CD4-positive, alpha-beta T cell treated with Interleukin-6 at 100 ng/mL for 8 hours (primary cell): Measurements from ENCODE around the gene TRPM2.
A peak's percentile ranks its signal among the peaks of the same experiment; 100 is the strongest.

Source experiments
- DNase-seq: peaks from one replicate; pipeline ENCODE4 v3.0.0-alpha.2; 2020; ENCODE audit warnings: mixed read lengths, low spot score

TRPM2 gene

GRCh38 chr21:44463724-44464123, 110.3 kb downstream of the TRPM2 start:
- DNase-seq = no peak

DNA sequence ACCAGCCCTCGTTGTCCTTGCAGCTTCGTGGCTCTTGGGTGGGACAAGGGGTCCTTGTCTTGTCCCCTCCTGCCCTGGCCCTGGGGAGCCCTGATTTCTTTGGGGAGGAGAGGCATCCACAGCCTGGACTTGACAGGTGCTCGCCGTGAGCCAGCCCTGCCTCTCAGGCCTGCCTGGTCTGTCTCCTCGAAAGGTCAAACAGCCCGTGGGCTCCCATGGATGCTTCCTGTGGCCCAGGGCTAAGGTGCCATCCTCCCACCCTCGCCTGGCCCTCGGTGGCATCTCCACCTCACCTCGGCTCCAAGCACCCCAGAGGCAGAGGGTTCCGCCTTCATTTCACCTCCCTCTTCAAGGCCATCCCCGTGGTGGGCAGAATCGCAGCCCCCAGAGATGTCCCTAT, 110.9 kb downstream of the TRPM2 start:
- no peak for DNase-seq

DNA sequence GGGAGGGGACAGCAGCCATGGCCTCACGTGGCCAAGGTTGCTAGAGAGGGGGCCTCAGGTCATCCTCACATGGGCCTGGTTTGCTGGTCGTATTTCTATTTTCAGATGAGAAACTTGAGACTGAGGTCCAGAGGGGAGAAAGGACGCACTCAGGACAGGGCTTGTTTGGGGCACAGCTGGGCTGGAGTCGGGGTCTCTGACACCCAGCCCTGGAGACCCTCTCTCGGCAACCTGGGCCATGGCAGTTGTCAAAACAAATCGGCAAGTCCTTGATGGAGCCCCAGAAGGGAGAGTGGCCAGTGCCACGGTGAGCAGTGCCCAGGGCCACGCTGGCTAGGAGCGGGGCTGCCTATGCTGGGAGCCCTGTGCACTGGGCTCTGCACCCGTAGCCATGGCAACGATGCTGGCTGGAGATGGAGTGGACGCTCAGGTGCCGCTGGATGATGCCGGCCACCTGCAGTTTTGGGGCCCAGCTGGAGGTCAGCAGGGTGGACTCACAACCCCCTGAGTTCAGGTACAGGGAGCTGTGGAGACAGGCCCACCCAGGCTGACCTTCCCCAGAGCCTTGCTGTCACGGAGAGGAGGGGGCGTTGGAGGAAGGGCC, 113.0 kb downstream of the TRPM2 start:
- no peak for DNase-seq

DNA sequence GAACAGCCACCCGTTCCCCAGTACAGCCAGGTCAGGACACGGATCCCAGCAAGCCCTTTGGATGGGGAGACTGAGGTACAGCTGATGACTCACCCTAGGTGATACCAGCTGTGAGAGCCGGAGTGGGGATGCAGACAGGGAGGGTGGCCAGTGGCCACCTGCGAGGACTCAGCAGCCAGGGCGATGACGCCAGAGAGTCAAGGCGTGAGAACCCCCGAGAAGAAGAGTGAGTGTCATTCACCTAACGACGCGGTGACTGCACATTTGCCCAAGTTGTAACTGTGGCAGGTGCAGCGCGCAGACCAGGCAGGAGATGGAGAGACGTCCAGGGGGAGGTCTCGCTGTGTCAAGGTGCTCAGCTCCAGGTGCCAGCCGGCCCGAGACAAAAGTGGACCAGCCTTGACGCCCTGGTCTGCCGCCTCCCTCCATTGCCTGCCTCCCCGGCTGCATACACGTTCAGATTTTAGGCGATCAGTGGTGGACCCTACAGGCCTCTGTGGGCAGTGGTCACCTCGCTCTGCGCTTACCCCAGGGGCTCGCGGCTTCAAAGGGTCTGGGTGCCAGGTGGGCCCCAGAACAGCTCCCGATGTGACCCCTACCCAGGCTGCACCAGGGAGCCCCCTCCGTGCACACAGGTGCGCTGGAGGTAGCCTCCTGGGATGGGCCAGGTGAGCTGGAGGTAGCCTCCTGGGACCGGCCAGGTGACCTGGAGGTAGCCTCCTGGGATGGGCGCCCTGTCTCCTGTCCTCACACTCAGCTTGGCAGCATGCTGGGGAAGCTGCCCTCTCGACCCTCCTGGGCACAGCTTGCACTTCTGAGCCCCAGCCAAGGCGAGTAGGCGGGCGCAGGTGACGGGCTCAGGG, 113.8 kb downstream of the TRPM2 start:
- DNase-seq = no peak

DNA sequence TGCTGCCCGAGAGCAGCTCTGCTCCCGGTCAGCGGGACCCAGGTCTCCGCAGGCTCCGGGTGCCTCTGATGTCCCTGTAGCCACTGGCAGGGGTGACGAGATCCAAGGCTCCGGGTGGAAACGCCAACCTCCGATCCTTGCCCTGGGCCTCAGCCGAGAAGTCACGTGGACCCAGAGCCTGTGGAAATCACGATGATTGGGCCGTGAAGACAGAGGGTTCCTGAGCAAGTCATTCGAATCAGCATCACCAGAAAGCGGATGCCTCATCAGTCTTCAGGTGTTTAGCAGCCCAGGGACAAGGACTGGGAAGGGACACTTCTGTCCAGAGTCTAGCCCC, 114.4 kb downstream of the TRPM2 start:
- no peak for DNase-seq

DNA sequence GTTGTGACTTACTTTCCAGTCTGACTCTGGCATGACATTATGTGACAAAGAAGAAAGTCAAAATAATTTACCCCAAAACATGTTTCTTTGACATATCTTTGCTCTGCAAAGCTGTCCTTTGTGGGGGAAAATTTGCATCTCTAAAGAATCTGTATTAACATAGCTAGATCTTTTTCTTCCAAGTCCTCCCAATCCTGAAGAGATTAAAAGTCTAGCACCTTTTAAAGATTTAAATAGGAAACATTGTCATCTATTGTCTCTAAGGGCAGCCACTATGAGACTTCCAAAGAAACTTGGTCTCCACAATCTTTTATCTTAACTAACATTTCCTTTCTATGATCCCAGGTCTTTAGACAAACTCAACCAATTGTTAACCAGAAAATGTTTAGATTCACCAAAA, 117.9 kb downstream of the TRPM2 start:
- DNase-seq = no peak

- DNase-seq = no peak
Measured at GRCh38 chr21:44471996-44472395, 118.6 kb downstream of the TRPM2 start.

- DNase-seq = no peak
Measured at GRCh38 chr21:44473915-44474555, 120.6 kb downstream of the TRPM2 start.

DNA sequence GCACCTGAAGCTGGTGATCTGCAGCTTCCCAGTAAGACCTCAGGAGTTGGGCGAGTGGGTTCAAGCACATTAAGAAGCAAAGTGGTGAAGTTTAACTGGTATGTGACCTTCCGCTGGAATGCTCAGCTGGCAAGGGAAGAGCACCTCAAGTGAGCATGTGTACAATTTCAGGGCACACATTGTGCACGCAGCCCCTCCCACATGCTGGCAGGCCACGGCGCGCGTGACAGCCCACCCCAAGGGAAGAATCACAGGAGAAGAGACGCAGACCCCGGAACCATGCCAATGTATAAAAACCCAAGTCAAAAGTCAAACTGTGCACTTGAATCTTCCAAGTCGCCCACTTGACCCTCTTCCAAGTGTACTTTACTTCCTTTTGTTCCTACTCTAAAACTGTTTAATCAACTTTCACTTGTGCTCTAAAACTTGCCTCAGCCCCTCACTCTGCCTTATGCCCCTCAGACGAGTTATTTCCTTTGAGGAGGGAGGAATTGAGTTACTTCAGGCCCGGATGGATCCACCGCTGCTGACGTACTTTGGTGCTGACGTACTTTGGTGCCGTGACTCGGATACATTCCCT, 121.9 kb downstream of the TRPM2 start:
- no peak for DNase-seq

DNA sequence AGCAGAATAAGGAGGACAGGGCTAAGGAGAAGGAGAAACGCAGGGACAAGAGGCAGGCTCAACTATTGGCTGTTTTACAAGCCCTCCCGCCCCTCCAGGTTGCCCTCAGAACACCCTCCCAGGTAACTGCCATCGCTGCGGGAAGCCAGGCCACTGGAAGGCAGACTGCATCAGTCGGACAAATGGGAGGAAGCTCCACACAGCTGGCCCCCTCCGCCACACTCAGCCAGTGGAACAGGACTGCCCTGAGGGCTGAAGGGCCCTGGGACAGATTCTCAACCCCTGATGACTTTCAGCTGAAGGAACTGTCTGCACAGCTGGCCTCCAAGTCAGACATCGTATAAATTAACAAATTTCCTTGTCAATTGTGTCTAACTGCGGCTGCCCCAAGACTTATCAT, 123.7 kb downstream of the TRPM2 start:
- no peak for DNase-seq

DNA sequence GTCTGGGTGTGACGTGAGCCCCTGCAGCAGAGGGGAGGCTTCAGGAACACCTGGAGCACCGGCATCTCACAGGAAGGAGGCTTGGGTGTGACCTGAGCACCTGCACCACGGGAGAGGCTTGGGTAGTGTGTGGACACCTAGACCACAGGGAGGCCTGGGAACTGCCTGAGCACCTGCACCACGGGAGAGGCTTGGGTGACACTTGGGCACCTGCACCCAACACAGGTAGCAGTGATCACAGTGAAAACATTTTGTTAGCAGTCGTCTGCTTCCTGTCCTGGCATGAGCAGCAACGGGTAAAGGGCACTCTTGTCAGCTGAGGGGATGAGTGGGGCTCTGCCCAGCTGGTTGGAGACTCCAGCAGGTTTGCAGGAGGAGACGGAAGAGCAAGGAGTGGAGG, 124.3 kb downstream of the TRPM2 start:
- DNase-seq = no peak

DNA sequence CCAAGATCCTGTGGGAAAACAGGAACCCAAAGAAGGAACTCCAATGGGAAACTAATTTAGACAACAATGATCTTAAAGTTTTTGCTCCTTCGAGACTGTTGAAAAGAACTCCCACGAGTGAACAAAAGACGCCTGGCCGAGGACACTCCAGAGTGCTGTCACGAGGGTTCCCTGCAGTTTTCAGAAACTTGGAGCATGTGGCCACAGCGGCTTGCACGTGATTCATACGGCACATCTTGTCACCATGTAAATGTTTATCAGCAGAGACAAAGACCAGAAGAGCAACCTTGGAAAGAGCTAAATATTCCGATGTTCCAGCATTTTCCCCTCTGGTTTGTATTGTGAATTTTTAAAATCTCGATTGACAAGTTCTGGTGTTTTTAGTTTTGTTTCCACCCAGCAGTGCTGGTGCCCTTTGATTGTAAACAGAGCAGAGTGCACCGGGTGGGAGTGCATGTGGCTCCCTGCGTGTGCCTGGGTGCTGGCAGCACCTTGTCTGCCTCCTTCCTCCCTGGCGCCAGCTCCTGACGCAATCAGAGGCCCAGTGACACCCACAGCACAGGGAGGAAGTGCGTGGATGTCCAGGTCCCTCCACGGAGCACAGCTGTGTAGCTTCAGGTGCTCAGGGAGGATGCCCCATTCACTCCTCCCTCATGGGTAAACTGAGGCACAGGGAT, 124.8 kb downstream of the TRPM2 start:
- DNase-seq = no peak

DNA sequence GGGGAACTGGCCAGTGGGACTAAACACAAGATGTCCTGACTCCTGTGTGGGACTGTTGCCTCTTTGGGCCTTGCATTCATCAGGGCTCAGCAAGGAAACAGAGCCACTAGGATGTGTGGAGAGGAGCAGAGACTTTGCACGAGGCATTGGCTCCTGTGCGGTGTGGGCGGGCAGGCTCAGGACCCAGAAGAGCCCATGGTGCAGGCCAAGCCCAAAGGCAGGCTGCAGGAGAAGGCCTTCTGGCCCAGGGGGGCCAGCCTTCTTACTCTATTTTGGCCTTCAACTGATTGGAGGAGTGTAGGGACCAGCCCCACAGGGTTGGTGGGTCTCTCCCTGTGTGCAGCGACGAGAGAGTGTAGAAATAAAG, 125.4 kb downstream of the TRPM2 start:
- no peak for DNase-seq

DNA sequence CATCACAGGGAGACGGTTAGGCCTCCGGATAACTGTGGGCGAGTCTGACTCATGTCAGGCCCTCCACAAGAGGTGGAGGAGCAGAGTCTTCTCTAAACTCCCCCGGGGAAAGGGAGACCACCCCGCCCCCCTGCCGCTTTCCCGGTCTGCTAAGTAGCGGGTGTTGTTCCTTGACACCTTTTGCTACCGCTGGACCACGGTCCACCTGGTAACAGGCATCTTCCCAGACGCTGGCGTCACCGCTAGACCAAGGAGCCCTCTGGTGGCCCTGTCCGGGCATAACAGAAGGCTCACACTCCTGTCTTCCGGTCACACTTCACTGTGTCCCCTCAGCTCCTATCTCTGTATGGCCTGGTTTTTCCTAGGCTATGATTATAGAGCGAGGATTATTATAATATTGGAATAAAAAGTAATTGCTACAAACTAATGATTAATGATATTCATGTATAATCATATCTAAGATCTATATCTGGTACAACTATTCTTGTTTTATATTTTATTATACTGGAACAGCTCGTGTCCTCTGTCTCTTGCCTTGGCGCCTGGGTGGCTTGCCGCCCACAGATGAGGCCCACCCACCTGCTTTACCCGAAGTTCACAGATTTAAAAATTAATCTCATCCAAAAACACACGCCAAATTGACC, 126.3 kb downstream of the TRPM2 start:
- peak; percentile 14 for DNase-seq

GRCh38 chr21:44480200-44481053, 127.0 kb downstream of the TRPM2 start:
- no peak for DNase-seq

- no peak for DNase-seq
Measured at GRCh38 chr21:44482581-44483287, 129.3 kb downstream of the TRPM2 start.

- no peak for DNase-seq
Measured at GRCh38 chr21:44483288-44484237, 130.1 kb downstream of the TRPM2 start.

DNA sequence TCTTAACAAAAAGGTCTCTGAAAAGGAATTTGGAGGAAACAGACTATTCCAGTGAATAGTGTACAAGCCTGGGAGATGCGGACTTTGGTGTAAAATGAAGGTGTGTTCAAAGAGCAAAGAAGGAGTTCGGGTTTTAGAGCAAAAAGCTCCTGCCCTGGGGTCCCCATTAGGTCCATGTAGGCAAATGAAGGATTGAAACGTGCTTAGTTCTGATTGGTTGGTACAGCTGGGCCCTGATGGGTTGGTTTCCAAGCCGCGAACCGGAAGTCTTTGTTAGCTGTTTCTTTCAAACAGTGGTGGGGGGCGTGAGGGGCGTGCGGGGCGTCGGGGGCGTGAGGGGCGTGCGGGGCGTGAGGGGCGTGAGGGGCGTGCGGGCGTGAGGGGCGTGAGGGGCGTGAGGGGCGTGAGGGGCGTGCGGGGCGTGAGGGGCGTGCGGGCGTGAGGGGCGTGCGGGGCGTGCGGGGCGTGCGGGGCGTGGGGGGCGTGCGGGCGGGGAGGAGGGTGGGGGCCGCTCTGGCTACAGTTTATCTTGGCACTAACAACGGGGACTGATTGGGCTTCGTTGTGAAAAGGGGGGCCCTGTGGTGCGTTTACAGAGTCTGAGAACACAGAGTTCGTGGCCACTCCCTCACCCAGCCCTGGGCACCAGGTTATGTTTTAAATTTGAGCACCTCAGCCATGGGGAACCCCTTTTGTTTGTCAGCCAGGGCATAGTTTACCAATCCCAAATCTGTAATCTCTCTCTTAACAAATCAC, 131.3 kb downstream of the TRPM2 start:
- DNase-seq = no peak
